GM15510 (cell line): ENCODE measurements around the gene GDF2.

ENCODE experiments used
- POLR2A ChIP-seq: IDR thresholded peaks from 3 replicates; pipeline ENCODE4 v1.6.1; 2011; ENCODE audit warnings: borderline replicate concordance; ENCODE audit not compliant: insufficient read length; ENCODE audit errors: extremely low read depth

GDF2 gene

DNA sequence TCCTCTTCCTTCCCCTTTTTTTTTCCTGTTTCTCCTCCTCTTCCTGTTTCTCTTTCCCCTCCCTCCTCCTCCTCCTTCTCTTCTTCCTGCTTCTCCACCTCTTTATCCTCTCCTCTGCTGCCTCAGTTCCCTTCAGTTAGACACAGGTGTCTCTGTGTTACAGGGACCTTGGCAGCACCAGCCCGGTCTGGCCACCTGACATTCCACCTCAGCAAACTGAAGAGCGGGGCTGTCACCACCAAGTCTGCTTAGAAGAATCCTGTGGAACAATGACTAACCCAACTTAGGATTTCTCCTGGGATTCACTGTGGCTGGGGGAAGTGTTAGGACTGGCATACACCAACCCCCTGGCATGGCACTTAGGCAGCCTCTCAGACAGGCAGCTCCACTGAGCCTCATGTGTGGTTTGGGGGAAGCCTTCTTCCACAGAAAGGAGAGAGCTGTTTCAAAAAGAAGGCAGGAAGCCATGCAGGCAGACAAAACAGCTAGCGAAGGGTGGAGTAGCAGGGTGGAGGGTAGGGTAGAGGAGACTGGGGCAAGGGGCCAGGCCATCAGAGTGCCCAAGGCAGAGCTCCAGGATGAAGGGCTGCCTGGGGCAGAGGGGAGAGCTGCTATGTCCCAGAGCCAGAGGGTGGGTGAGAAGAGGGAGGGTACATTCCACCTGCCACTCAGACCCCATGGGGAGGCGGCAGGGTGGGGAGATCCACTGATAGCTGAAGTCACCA lies 35.5 kb upstream of the GDF2 start:
- no peak for TF ChIP-seq POLR2A

DNA sequence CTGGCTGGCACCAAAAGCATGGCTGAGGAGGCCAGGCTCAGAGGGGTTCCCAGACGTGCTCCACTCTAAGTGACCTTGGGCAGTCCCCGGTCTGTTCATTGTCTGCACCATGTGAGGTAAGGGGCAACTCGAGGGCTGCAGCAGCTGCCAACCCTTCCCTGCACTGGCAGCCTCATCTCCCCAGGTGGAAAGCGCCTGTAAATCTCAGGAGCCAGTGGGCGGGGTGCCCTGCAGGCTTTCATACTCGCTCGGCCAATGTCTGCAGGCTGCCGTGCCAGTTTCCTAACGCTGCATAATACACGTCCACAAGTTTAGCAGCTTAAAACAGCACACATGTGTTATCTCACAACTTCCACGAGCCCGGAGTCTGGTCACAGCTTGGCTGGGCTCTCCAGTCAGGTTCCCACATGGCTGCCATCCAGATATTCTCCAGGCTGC lies 34.9 kb upstream of the GDF2 start:
- no peak for TF ChIP-seq POLR2A

DNA sequence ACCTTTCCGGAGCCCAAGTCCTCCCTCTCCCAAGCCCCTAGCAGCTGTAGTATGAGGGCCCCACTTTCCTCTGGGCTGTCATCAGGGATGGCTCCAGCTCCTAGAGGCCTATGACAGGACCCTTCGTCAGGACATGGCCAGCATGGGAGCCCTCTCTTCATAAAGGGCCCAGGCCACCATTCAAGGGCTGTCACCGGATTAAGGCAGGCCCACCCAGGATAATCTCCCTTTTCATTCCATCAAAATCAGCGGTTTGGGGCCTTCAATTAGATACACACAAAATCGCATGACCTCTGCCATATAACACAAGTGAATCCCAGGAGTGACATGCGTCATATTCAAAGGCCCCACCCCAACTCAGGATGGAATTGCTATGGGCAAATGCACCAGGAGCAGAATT lies 34.4 kb upstream of the GDF2 start:
- no peak for TF ChIP-seq POLR2A

DNA sequence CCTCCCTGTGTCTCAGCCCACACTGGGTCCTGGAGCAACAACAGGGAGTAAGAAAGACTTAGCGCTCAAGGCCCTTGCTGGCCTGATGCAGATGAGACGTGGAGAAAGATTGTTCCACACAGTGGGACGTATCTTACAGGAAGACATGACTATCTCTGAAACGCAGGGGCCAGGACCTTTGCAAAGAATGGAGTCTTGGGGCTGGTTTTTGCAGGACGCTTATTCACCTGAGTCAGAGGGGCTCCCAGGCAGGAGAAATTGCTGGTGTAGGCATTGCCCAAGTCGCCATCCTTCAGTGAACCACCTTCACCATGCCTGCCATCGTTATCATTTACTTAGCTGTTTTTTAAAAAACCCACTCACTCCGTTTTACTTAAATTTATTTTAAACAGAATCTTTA lies 34.0 kb upstream of the GDF2 start:
- TF ChIP-seq POLR2A: no peak

DNA sequence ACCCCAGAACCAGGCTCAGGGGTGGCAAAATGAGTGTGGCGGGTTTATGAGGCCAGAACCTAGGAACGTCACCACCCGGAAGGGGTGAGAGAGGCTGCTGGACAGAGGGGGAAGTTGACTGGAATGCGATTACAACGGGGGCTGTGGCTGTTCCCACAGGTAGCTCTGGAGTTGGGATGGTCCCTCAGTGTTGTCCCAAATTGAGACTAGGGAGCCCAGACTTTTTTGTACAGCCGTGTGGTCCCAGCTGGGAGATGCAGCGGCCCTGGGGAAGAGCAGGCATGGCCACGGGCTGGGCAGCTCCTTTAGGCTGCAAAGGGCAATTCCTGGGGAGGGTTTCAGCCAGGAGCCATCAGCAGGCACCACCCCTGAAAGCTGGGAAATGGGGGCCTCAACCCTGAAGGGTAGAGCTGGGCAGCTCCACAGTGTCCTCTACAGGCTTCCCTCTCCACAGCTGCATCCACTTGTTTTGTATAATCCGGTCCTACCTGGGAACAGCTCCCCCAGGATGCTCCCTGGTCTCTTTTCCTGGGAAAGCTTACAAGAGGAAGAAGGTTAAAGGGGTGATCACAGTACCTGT lies 33.2 kb upstream of the GDF2 start:
- no peak for TF ChIP-seq POLR2A

DNA sequence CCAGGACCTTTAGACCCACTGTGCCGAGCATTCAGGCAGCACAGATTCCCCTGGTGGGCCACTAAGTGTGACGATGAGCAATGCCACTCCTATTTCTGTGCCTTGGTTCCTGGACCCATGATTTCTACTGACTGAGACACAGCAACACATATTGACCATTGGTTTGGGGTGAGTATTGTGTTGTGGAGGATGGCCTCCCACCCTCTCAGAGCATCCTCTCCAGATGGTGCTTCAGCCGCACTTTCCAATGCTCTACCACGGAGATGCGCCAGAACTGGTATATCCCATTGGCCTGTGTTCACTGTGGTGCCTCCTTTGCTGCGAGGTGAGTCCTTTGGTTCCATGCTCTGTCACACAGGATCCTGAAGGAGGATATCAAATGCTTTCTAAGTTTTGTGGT lies 32.3 kb upstream of the GDF2 start:
- no peak for TF ChIP-seq POLR2A

DNA sequence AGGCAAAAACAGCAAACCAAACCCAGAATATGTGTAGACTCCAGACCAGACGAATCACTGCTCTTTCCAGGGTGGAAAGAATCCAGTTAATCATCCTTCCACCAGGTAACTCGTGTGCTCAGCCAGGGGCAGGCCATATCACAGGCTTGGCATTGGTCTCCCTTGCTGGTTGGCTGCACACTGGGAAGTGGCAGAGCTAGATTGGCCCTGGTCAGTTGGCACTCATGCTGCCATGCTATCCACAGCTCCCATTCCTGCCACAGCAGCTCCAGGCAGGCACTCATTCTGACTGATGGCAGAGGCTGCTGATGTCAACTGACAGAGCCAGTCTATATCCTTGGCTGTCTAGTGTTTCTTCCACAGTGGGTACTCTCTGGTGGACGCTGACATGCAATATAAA lies 31.9 kb upstream of the GDF2 start:
- TF ChIP-seq POLR2A: no peak

DNA sequence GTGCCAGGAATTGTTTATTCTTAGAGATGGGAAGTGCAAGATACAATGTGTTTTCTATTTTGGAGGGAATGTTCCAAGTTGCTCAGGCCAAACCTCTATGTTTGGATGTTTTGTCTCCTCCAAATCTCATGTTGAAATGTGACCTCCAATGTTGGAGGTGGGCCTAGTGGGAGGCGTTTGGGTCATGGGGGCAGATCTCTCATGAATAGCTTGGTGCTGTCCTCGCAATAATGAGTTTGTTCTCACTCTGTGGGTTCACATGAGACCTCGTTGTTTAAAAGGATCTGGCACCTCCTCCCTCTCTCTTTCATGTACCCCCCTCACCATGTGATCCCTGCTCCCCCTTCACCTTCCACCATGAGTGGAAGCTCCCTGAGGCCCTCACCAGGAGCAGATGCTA lies 30.6 kb upstream of the GDF2 start:
- no peak for TF ChIP-seq POLR2A

DNA sequence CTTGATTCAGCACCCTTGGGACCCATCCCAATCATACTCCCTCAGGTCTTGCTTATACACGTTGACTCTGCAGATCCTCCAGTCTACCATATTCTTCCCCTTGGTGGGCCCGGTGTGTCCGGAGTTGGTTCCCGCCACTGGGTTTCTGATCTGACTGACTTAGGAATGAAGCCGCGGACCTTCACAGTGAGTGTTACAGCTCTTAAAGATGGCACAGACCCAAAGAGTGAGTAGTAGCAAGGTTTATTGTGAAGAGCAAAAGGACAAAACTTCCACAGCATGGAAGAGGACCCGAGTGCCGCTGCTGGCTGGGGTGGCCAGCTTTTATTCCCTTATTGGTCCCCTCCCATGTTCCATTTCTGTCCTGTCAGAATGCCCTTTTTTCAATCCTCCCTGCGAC lies 28.2 kb upstream of the GDF2 start:
- no peak for TF ChIP-seq POLR2A

DNA sequence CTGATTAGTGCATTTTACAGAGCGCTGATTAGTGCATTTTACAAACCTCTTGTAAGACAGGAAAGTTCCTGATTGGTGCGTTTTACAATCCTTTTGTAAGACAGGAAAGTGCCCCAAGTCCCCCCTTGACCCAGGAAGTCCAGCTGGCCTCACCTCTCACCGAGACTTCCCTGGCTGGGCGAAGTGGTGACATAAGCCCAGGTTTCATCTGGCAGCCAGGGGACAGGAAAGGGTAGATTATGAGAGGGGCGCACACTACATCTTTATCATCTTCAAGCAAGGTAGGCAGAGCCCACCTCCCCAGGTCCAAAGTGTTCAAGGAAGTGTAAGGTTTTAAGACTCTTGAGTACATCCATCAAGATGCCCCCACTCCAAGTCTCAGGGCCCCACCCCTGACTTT lies 27.8 kb upstream of the GDF2 start:
- TF ChIP-seq POLR2A: no peak

DNA sequence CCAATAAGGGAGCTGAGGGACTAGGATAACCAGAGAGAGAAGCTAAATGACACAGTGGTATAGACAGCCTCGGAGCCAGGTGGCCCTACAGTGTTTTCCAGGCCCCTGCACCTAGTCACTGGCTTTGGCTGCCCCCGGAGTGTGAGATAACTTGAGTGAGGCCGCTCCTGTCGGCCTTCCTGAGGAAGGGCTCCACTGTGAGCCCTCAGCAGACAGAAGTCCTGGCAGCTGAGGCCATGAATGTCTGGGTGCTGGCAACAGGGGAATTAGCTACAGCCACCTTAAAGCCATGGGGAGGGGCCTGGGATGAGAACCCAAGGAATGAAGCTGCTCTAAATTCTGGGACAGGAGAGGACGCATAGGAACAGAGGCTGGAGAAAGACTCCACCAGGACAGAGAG lies 26.8 kb upstream of the GDF2 start:
- TF ChIP-seq POLR2A: no peak

DNA sequence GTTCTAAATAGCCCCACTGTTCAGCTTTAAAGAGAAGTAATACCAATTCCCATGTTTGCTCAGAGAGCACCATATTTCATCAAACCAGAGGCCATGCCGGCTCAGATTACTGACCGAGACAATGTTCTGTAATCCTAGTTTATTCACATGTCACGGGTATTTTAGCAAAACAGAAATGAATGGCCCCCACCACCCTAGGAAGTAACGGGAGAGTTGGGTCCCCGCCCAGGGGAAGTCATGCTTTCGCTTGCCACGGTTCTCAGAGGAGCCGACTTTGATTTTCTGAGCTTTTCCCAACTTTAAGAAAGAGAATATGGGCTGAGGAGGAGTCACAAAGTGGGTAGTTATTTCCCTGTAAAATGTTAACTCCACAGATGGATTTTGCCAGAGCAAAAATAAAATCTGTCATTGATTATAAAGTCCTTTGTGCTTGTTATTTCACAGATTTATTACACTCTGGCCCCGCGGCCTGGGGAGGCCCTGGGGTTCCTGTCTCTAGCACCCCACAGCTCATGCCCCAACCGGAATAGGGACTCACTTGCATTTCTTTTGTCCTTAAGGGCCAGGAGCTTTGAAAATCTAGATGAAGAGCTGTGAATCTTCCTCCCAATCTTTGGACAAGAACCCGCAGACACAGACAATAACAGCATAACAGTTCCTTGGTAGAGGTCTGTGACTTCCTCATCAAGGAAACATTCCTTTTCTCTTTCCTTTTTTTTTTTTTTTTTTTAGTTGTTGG lies 25.9 kb upstream of the GDF2 start:
- no peak for TF ChIP-seq POLR2A

DNA sequence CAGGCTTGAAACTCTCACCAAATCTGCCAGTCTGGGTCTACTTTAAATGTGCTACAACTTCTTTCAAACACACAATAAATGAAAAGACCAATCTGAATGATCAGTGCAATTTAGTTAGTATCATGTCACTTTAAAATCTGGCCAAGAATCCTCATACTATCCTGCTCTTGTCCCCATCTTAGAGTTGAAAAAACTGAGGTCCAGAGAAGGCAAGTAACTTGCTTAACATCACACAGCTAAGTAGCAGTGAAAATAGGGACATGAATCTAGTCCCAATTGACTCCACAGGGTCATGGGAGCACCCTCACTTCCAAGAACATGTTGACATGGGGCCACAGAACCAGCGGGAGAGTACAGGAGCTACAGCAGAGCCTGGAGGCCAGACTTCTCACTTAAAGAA lies 25.3 kb upstream of the GDF2 start:
- TF ChIP-seq POLR2A: no peak

DNA sequence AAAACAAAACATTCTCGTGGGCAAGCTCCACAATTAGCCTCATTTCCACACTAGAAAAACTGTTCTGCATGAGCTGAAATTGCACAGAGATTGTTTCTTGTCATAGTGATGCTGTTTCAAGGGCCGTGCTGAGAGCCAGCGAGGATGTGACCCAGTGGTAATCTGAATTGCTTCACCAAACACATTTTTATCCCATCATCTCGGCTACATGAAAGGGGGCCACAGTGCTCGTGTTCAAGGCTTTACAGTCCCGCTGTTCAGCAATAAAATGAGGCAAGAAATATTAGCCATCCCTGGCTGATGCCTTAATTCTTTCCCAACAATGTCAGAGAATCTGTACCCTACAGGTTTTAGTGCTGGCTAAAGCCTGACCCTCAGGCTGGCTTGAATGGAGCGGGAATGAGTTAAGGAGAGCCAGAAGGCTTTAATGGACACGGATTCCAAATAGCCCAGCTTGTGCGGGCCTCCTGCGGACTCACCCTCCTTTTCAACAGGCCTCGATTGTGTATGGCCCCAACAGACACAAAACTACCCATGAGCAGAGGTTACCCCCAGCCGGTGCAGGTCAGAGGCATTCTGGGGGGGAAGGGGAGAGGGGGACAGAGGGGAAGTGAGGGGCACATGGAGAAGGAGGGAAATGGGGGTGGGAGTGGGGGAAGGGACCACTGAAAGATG lies 24.3 kb upstream of the GDF2 start:
- TF ChIP-seq POLR2A: no peak

DNA sequence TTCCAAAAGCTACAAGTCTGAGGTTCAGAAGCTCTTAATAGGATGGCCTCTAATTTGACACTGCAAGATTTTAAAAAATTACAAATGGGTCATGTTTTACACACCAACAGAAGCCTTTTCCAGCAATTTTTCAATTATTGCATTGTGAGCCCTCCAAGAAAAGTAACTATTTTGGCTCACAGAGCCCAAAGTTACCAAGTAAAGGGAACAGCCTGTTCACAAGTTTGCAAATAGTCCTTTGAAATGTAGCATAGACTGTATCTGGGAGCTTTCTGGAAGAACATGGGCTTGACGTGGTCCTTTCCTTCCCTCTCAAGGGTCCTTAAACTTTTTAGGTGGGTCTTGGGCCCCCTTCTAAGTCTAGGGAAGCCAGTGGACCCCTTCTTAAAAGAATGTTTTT lies 23.5 kb upstream of the GDF2 start:
- no peak for TF ChIP-seq POLR2A
